Measurements from ENCODE around the gene HSD17B12. TPM values are rescaled to one million over a fixed set of nuclear protein-coding genes. Genes with fewer than 3 reads are reported as not detected.

HSD17B12 gene
- total RNA-seq, 1 donor from 2014 or later: 58.3 TPM

GRCh38 chr11:43706631-43707030, 26.1 kb downstream of the HSD17B12 start:
- intact Hi-C loops (cut with micrococcal nuclease): no loop called here
- Mint-ChIP-seq H3K27me3 (no peaks in the 10 kb centered on the region), H3K4me1 (peaks cover 2% of the 10 kb centered on the region), H3K27ac (no peak overlapping the region), H3K36me3 (ENCODE audit: low read depth) (peaks cover 23% of the 10 kb centered on the region), H3K9me3 (peaks cover 4% of the 10 kb centered on the region), H3K4me3 (no peak overlapping the region)
- CTCF ChIA-PET: no interaction called here
- POLR2A ChIA-PET: no interaction called here
- DNase-seq: no peak
- no peak for TF ChIP-seq CTCF (IDR thresholded peaks at IDR 0.05)
- no peak for ATAC-seq (ENCODE audit: low read depth)

- Mint-ChIP-seq H3K36me3 (ENCODE audit: low read depth) (peaks cover 21% of the 10 kb centered on the region), H3K27me3 (no peaks in the 10 kb centered on the region), H3K4me3 (no peak overlapping the region), H3K4me1 (peaks cover 2% of the 10 kb centered on the region), H3K27ac (no peak overlapping the region), H3K9me3 (no peaks in the 10 kb centered on the region)
- ChIA-PET POLR2A (no interaction called here), CTCF (interaction anchor here (0.8 kb wide), 1 partner anchor 205 kb away, joined by 3 read pairs; no protein-coding TSS in a partner anchor)
- intact Hi-C loops (cut with micrococcal nuclease): no loop called here
- ATAC-seq (ENCODE audit: low read depth) (no peak), DNase-seq (no peak)
- TF ChIP-seq CTCF (IDR thresholded peaks at IDR 0.05): no peak
Observed at GRCh38 chr11:43708776-43709175, 28.2 kb downstream of the HSD17B12 start.

GRCh38 chr11:43709689-43710088, 29.2 kb downstream of the HSD17B12 start:
- Mint-ChIP-seq H3K27me3 (no peaks in the 10 kb centered on the region), H3K36me3 (ENCODE audit: low read depth) (peaks cover 21% of the 10 kb centered on the region), H3K27ac (no peak overlapping the region), H3K4me3 (no peak overlapping the region), H3K4me1 (peaks cover 5% of the 10 kb centered on the region), H3K9me3 (no peaks in the 10 kb centered on the region)
- intact Hi-C loops (cut with micrococcal nuclease): no loop called here
- ChIA-PET CTCF (no interaction called here), POLR2A (no interaction called here)
- DNase-seq (no peak), ATAC-seq (ENCODE audit: low read depth) (no peak)
- TF ChIP-seq CTCF (IDR thresholded peaks at IDR 0.05): no peak

GRCh38 chr11:43712676-43713075, 32.1 kb downstream of the HSD17B12 start:
- Mint-ChIP-seq H3K36me3 (ENCODE audit: low read depth) (peaks cover 15% of the 10 kb centered on the region), H3K4me3 (no peak overlapping the region), H3K27me3 (no peaks in the 10 kb centered on the region), H3K9me3 (no peaks in the 10 kb centered on the region), H3K27ac (no peak overlapping the region), H3K4me1 (peaks cover 6% of the 10 kb centered on the region)
- intact Hi-C loops (cut with micrococcal nuclease): no loop called here
- POLR2A ChIA-PET: no interaction called here
- ATAC-seq (ENCODE audit: low read depth): no peak
- TF ChIP-seq CTCF (IDR thresholded peaks at IDR 0.05): no peak
- CTCF ChIA-PET: no interaction called here
- no peak for DNase-seq

- Mint-ChIP-seq H3K36me3 (ENCODE audit: low read depth) (peaks cover 20% of the 10 kb centered on the region), H3K4me1 (peaks cover 6% of the 10 kb centered on the region), H3K9me3 (peaks cover 7% of the 10 kb centered on the region), H3K27me3 (no peaks in the 10 kb centered on the region), H3K4me3 (no peak overlapping the region), H3K27ac (no peak overlapping the region)
- CTCF ChIA-PET: no interaction called here
- intact Hi-C loops (cut with micrococcal nuclease): no loop called here
- DNase-seq (no peak), ATAC-seq (ENCODE audit: low read depth) (no peak)
- no peak for TF ChIP-seq CTCF (IDR thresholded peaks at IDR 0.05)
- POLR2A ChIA-PET: no interaction called here
Observed at GRCh38 chr11:43718373-43718772, 37.8 kb downstream of the HSD17B12 start.
